Activated CD8-positive, alpha-beta memory T cell treated with anti-CD3 and anti-CD28 coated beads for 36 hours (primary cell): ENCODE measurements around the gene EED. TPM values are rescaled to one million over a fixed set of nuclear protein-coding genes. Genes with fewer than 3 reads are reported as not detected.

Experiments used
- CTCF ChIA-PET: fragments of 350-600 bp; sonication (Branson Sonifier 250); formaldehyde crosslinking; loops from one replicate; lab custom pipeline; 2021; ENCODE audit warnings: antibody characterized with exemption; lab: Charles Lee
- POLR2A ChIA-PET: fragments of 350-600 bp; sonication (Branson Sonifier 250); formaldehyde crosslinking; loops from one replicate; lab custom pipeline; 2021; ENCODE audit warnings: antibody characterized with exemption; lab: Charles Lee
- total RNA-seq, 2 experiments: library from RNA; stranded (reverse); gene quantifications; one replicate each; pipeline ENCODE4 v1.2.3, GENCODE V29; 2021

EED gene
- total RNA-seq, 2 experiments from 2014 or later = 173 TPM

DNA sequence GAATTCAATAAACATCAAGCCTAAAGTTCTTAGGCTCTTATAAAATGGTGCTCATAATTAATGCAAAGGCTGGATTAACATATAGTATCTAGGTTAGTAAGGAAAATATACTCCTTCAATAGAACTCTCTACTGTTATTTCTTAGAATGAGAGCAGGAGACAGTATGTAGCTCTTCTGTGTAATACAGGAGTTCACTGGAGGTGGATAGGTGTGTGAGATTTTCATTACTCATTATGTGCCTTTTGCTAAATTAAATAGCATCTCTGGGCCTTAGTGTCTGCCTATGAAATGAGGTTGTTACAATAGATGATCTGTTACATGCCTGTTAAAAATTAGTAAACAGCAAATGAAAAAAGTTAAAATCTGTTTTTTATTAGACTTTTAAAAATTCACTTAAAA is 20.6 kb downstream of the EED start:
- POLR2A ChIA-PET = no interaction called here
- CTCF ChIA-PET = no interaction called here

DNA sequence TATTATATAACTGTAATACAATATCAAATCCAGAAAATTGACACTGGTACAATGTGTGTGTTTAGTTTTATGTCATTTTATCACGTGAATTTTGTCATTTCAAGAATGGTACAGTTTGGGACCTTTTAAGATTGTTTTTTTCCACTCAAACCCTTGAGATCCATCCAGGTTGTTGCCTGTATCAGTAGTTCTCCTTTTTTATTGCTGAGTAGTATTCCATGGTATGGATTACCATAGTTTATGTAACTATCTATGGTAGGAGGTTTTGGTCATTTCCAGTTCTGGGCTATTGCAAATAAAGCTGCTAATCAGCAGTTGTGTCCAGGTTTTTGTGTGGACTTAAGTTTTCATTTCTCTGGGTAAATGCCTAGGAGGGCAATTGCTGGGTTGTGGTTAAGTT is 25.1 kb downstream of the EED start:
- POLR2A ChIA-PET = no interaction called here
- CTCF ChIA-PET = no interaction called here

DNA sequence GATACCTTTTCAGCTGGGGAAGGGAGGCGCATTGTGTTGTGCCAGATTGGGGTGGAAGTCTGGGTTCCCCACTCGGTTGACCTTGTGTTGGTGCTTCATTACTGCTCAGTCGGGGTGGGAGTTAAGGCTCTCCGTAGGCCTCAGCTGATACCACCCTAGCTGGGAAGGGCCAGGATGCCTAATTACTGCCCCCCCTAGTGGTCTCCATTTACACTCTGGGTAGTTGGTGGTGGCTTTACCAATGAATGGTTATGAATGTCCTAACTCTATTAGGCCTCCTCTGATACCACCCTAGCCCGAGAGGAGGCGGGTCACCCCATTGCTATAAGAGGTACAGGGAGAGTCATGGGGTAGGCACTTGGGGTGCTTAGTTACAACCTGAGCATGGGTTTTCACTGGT is 29.9 kb downstream of the EED start:
- ChIA-PET POLR2A (no interaction called here), CTCF (no interaction called here)

DNA sequence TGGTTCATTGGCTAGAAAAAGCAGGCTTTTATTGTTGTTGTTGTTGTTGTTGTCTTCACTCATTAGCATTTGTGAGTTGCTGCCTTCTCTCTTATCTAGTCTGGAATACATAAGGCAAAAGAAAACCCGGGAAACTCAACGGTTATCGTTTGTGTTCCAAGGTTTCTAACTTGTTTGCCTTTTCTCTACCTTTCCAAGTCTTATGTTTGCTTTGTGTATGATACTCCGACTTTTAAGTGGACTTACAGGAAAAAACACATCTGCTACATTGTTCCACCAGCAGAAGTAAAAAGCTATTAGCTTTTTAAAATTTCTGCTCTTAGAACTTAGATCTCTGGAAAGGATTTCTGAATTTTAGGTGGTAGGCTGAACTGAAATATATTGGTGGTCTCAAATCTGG is 30.4 kb downstream of the EED start:
- CTCF ChIA-PET = no interaction called here
- POLR2A ChIA-PET = no interaction called here

DNA sequence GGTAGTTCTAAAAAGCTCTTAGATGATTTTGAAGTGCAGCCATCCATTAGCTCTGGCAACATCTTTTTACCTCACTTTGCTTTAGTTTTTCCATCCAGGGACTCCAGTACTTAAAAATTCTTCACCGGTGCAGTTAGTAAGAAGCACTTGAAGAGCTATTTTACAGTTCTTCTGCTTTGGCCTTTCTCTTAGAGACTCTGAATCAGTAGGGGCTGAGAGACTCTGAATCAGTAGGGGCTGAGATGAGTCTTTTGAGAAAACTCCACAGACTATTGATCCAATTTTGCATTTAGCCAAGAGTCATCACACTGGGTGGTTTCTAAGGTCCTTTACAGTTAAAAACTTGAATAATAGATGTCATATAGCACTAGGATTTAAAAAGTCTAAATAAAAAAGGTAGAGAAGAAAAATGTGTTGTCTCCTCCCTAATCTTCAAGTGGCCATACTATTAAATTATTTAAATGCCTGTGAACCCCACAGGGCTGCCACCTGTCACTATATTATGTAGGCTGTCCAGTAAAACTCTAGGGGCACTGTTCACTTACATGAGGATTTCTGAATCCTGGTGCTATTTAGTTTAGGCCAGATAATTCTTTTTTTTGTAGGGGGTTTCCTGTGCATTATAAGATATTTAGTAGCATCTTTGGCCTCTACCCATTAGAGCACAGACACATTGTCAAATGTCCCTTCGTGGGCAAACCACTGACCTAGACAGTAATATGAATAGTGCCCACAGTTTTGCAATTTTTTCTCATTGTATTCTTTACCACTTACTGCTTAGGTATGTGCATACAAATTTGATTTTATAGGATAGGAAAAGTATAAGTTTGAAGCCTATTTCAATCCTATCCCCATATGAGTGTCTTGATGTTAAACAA is 31.2 kb downstream of the EED start:
- CTCF ChIA-PET = no interaction called here
- POLR2A ChIA-PET = interaction anchor here (0.6 kb wide), 2 partner anchors 11 to 43 kb away, joined by 3 to 8 read pairs; no protein-coding TSS in a partner anchor

DNA sequence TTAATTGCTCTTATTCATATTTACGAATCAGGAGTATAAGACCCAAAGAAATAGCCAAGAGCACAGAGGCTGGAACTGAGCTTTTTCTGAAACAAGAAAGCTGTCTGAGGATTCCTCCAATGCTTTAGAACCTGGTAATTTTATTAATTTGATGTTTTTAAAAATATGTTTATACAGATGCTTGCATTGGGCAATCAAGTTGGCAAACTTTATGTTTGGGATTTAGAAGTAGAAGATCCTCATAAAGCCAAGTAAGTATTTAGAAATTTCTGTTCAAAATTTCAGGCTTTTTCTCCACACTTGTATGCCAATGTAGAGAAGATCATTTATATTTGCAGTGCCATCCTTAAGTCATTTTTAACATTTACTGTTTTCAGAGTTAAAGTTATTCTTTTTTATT is 33.2 kb downstream of the EED start:
- POLR2A ChIA-PET = no interaction called here
- CTCF ChIA-PET = interaction anchor here (1.3 kb wide), 1 partner anchor 11 kb away, joined by 3 read pairs; no protein-coding TSS in a partner anchor

DNA sequence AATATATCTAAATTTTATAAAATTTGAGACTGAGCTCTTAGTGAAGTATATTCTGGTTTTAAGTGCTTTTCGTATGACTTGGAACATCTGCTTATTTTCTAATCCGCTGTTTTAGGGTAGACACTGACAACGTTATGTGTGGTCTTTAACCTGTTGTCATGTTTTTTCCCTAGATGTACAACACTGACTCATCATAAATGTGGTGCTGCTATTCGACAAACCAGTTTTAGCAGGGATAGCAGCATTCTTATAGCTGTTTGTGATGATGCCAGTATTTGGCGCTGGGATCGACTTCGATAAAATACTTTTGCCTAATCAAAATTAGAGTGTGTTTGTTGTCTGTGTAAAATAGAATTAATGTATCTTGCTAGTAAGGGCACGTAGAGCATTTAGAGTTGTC is 33.7 kb downstream of the EED start:
- ChIA-PET CTCF (interaction anchor here (1.3 kb wide), 1 partner anchor 10 kb away, joined by 3 read pairs; no protein-coding TSS in a partner anchor), POLR2A (no interaction called here)

DNA sequence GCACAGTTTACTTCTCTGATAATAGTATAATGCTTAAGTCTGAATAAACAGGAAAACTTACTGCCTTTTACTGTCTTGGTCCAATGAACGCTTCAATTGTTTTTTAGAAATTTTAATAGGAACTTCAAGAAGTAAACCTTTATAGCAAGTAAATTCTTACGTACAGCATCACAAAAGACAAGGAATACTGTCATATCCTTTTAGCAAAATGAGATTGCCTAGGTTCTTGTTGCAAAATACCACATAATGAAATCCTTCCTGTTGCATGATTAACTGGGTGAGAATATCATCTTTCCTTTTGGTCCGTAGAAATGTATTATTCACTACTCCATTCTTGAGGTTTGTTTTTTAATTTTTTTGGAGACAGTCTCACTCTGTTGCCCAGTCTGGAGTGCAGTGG is 35.2 kb downstream of the EED start:
- CTCF ChIA-PET = interaction anchor here (0.6 kb wide), 1 partner anchor 242 kb away, joined by 5 read pairs; no protein-coding TSS in a partner anchor
- POLR2A ChIA-PET = no interaction called here

DNA sequence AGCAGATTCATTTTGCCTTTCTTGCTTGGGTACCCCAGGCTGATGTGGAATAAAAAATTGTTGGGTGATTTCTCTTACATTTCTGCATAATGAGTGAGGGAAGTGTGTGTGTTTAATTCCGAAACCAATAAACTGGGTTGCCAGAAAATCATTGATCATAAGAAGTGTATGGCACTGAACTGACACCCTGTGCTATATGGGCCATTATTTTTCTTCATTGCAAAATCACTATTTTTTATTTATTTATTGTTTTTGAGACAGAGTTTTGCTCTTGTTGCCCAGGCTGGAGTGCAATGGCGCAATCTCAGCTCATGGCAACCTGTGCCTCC is 42.9 kb downstream of the EED start:
- POLR2A ChIA-PET = interaction anchor here (1.0 to 1.5 kb wide), 4 partner anchors 39 to 339 kb away, joined by 4 to 5 read pairs (median 4); partner anchors contain the start of gene PICALM
- CTCF ChIA-PET = interaction anchor here (1.2 to 1.5 kb wide), 2 partner anchors 41 to 169 kb away, joined by 3 to 4 read pairs; no protein-coding TSS in a partner anchor

DNA sequence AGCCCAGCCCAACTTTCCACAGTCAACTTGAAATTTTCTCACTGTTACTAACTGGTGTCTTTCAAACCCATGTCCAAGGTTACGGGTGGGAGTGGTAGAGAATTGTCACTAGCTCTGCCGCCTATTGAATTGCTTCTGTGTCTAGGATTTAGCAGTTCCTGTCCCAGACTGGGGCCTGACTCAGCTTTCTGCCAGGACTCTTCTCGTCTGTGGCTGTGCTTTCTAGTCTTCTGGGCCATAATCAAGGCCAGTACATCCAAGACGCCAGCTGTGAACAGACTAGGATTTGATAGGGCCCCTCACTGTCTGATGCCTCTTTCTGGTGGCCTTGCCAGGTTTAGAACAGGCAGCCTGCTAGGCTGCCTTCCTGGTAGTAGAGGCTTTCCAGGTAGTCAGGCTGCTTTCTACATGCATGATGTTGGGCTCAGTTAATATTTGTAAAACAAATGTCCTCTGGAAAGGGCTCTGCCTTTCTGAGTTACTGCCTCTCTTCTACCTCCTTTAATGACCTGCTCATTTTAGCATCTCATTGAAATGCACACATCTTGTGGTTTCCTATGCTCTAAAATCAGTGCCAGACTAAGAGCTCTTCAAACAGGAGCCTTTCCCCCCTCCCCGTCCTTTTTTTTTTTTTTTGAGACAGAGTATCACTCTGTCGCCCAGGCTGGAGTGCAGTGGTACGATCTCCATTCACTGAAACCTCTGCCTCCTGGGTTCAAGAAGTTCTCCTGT is 44.4 kb downstream of the EED start:
- ChIA-PET CTCF (interaction anchor here (0.9 to 1.4 kb wide), 5 partner anchors 11 to 263 kb away, joined by 3 to 4 read pairs (median 3); no protein-coding TSS in a partner anchor), POLR2A (interaction anchor here (0.6 to 0.7 kb wide), 3 partner anchors 87 to 341 kb away, joined by 3 to 6 read pairs (median 3); no protein-coding TSS in a partner anchor)

DNA sequence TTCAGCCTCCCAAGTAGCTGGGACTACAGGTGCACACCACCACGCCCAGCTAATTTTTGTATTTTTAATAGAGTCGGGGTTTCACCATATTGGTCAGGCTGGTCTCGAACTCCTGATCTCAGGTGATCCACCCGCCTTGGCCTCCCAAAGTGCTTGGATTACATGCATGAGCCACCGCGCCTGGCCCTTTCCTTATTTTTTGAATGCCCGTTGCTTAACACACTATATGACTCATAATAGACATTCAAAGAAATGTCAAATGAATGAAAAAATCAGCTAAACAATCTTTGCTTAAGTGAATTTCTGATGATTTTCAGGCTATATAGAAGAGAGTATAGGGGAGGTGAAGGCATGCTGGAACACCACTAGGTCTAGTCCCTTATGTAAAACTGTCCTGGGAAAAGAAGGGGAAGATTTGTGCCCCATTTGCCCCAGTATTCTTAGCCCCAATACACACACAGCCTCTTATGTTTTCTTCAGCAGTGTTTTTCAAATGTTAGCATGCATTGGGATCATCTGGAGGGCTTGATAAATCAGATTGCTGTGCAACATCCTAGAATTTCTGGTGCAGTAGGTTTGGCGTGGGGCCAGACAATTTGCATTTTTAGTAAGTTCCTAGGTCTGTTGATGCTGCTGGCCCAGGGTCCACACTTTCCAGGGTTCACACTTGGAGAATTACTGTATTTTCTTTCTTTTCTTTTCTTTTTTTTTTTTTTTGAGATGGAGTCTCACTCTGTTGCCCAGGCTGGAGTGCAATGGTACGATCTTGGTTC is 45.1 kb downstream of the EED start:
- CTCF ChIA-PET = interaction anchor here (1.0 to 1.4 kb wide), 3 partner anchors 96 to 264 kb away, joined by 3 to 4 read pairs (median 3); no protein-coding TSS in a partner anchor
- POLR2A ChIA-PET = interaction anchor here (0.7 kb wide), 2 partner anchors 88 to 341 kb away, joined by 3 to 6 read pairs; no protein-coding TSS in a partner anchor

DNA sequence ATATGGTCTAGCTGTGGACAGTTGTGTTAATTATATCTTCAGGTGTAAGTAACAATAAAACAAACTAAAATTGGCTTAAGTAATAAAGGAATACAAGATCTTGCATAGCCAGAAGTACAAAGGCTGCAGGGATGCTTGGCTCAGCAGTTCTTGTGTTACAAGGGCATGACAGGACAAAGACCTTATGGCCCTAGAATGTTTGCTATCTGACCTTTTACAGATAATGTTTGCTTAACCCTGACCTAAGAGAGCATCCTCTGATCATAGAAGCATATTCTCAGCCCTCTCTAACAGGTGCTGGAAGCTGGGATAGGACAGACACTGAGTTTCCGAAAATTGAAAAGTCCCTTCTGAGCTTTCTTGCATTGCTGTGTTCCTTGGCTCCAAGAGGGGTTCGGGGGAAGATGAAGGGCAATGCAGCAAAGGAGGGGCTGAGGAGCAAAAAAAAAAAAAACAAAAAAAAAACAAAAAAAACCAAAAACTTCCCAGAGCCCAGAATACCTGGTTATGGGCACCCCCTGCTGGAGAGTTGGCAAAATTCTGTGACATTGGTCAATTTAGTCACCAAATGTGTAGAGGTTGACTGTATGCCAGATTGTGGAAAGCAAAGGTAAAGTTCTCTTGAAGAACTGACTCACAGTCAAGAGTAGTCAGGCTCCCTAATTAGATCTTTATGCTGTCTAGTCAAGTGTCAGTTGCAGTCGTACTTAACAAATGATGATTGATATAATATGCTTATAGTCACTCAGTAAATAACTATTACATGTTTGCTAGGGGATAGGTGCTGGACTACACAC is 47.1 kb downstream of the EED start:
- ChIA-PET CTCF (interaction anchor here (0.6 to 1.8 kb wide), 8 partner anchors 67 to 483 kb away, joined by 3 to 6 read pairs (median 4); partner anchors contain the start of gene CCDC83), POLR2A (interaction anchor here (0.6 to 1.0 kb wide), 4 partner anchors 80 to 98 kb away, joined by 3 to 5 read pairs (median 5); no protein-coding TSS in a partner anchor)

DNA sequence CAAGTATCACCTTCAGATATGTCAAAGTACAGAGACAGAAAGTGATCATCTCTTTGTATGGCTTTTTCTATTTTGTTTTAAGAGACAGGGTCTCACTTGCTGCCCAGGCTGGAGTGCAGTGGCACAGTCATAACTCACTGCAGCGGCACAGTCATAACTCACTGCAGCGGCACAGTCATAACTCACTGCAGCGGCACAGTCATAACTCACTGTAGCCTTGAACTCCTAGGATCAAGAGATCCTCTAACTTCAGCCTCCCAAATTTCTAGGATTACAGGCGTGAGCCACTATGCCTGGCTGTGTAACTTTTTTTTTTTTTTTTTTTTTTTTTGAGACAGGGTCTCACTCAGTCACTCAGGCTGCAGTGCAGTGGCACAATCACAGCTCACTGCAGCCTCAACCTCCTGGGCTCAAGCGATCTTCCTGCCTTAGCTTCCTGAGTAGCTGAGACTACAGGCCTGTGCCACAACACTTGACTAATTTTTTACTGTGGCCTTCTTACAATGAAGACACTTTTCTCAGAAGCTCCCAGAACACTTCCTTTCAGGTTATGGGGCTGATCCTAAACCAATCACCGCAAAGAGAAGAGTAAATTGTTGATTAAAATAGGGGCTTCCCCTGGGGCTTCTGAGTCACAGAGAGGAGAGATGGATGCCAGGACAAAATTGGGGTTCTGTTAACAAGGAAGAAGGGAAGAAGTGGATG is 48.5 kb downstream of the EED start:
- CTCF ChIA-PET = interaction anchor here (0.6 to 0.7 kb wide), 4 partner anchors 116 to 431 kb away, joined by 3 to 6 read pairs (median 3); no protein-coding TSS in a partner anchor
- POLR2A ChIA-PET = interaction anchor here (0.6 to 1.0 kb wide), 6 partner anchors 9 to 438 kb away, joined by 3 to 9 read pairs (median 4); partner anchors contain the start of genes CCDC83 and HIKESHI

DNA sequence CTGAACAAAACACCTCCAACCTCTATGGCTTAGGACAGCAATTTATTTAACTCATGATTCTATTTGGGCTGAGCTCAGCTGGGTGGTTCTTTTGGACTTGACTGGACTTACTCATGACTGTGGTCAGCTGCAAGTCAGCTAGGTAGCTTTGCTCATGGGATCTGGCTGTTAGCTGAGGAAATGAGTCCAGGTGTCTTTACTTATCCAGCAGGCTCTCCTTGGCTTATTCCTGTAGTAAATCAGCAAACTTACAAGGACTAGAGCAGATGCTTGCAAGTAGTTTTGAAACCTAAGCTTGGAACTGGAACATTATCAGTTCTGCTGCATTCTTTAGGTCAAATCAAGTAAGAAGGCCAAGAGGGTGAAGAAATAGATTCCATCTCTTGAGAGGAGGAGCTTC is 49.5 kb downstream of the EED start:
- POLR2A ChIA-PET = no interaction called here
- CTCF ChIA-PET = no interaction called here

DNA sequence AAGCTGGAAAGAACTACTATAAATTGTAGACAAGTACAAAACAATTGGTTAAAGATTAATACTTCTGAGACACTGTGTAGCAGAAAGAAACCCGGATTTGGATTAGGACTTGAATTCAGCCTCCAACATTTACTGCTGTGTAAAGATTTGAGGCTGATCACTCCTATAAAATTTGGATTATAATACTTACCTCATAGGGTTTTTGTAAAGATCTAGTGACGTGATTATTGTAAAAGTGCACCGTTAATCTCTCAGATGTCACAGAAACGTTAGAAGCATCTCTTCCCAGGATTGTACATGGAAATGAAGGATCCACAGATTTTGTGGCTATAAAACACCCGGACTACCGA is 57.2 kb downstream of the EED start:
- ChIA-PET CTCF (no interaction called here), POLR2A (interaction anchor here (0.7 to 0.9 kb wide), 2 partner anchors 9 to 271 kb away, joined by 7 to 9 read pairs; no protein-coding TSS in a partner anchor)

DNA sequence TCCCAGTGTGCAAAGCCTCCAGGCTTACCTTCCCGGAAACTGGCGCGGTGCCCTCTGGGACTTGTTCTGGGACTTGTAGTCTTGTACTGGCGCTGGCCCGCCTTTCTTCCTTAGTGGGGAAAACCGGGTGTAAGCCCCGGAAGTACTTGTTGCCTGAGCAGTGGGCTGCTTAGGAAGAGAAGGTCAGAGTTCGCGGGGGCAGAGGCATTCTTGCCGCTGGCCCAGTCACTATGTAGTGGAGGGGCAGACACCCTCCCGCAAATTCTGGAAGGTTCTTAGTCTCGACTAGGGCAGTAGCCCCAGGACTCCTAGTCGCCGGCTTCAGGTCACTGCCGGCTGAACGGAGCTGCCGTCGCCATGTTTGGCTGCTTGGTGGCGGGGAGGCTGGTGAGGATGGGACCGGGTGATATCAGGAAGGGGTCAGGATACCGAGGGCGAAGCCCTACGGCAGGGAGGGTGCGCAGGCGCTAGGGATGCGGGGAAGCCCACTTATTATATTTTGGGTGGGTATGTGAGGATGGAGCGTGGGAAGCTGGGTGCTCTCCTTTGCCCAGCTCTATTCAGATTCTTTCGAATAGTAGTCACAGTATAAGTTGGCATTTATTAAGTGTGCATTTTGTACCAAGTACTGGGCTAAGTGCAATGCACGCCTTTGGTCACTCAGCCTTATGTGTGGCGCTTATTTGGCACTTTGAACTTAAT is 57.7 kb downstream of the EED start, which contains the start of gene HIKESHI:
HIKESHI (plus strand) TSS at position 149 of the 702 bp plus-strand sequence; CDS start at position 358, 209 bp downstream.
- CTCF ChIA-PET = no interaction called here
- POLR2A ChIA-PET = interaction anchor here (0.9 kb wide), 1 partner anchor 9 kb away, joined by 9 read pairs; no protein-coding TSS in a partner anchor
